Osteocyte (in vitro differentiated cells): ENCODE measurements around the gene CRY2. TPM values are rescaled to one million over a fixed set of nuclear protein-coding genes. Genes with fewer than 3 reads are reported as not detected.

ENCODE experiments used
- DNase-seq: peaks from one replicate; pipeline ENCODE4 v3.0.0; 2021; ENCODE audit warnings: mixed read lengths; ENCODE audit not compliant: unreplicated experiment; ENCODE audit errors: extremely low spot score
- H3K27ac Mint-ChIP-seq: one replicate; pipeline ENCODE4 v1.8.0; 2021; ENCODE audit warnings: mild to moderate bottlenecking, mixed read lengths; ENCODE audit not compliant: unreplicated experiment
- H3K27me3 Mint-ChIP-seq: one replicate; pipeline ENCODE4 v1.8.0; 2021; ENCODE audit warnings: mixed read lengths; ENCODE audit not compliant: unreplicated experiment
- H3K36me3 Mint-ChIP-seq: one replicate; pipeline ENCODE4 v1.8.0; 2021; ENCODE audit warnings: mixed read lengths; ENCODE audit not compliant: unreplicated experiment
- H3K4me1 Mint-ChIP-seq: one replicate; pipeline ENCODE4 v1.8.0; 2021; ENCODE audit warnings: mixed read lengths; ENCODE audit not compliant: unreplicated experiment
- H3K4me3 Mint-ChIP-seq: one replicate; pipeline ENCODE4 v1.8.0; 2021; ENCODE audit warnings: mild to moderate bottlenecking, moderate library complexity, mixed read lengths; ENCODE audit not compliant: unreplicated experiment
- H3K9me3 Mint-ChIP-seq: one replicate; pipeline ENCODE4 v1.8.0; 2021; ENCODE audit warnings: mixed read lengths; ENCODE audit not compliant: unreplicated experiment
- CTCF ChIP-seq: fragments of 200-600 bp; sonication (generic); IDR thresholded peaks from 2 replicates; pipeline ENCODE4 v1.5.0; 2021; ENCODE audit warnings: antibody characterized with exemption, mild to moderate bottlenecking, moderate library complexity
- total RNA-seq: library from RNA; stranded (reverse); gene quantifications from 2 replicates; pipeline ENCODE4 v1.2.1, GENCODE V29; 2021

Gene CRY2
- total RNA-seq, 1 donor from 2014 or later, result 18.6 TPM

GRCh38 chr11:45909594-45910475 lies 62.6 kb downstream of the CRY2 start:
- no peaks in the 10 kb centered on the region for H3K27me3 Mint-ChIP-seq
- H3K27ac Mint-ChIP-seq, result no peak overlapping the region
- TF ChIP-seq CTCF, result no peak
- H3K9me3 Mint-ChIP-seq, result no peaks in the 10 kb centered on the region
- no peaks in the 10 kb centered on the region for H3K36me3 Mint-ChIP-seq
- no peak overlapping the region for H3K4me3 Mint-ChIP-seq
- H3K4me1 Mint-ChIP-seq, result no peaks in the 10 kb centered on the region
- DNase-seq, result no peak

- H3K9me3 Mint-ChIP-seq, result no peaks in the 10 kb centered on the region
- no peak overlapping the region for H3K4me3 Mint-ChIP-seq
- no peak for TF ChIP-seq CTCF
- no peaks in the 10 kb centered on the region for H3K27me3 Mint-ChIP-seq
- no peaks in the 10 kb centered on the region for H3K4me1 Mint-ChIP-seq
- H3K36me3 Mint-ChIP-seq, result no peaks in the 10 kb centered on the region
- no peak overlapping the region for H3K27ac Mint-ChIP-seq
- DNase-seq, result no peak
These were observed 63.3 kb downstream of the CRY2 start for GRCh38 chr11:45910623-45911022.

GRCh38 chr11:45913514-45913913 lies 66.2 kb downstream of the CRY2 start:
- DNase-seq, result no peak
- Mint-ChIP-seq H3K9me3 (no peaks in the 10 kb centered on the region), H3K36me3 (no peaks in the 10 kb centered on the region), H3K4me3 (no peak overlapping the region), H3K4me1 (peaks cover 13% of the 10 kb centered on the region), H3K27ac (no peak overlapping the region), H3K27me3 (no peaks in the 10 kb centered on the region)
- no peak for TF ChIP-seq CTCF

GRCh38 chr11:45913942-45914635 lies 66.8 kb downstream of the CRY2 start:
- Mint-ChIP-seq H3K27ac (no peak overlapping the region), H3K4me1 (peaks cover 17% of the 10 kb centered on the region), H3K27me3 (no peaks in the 10 kb centered on the region), H3K4me3 (no peak overlapping the region), H3K9me3 (no peaks in the 10 kb centered on the region), H3K36me3 (no peaks in the 10 kb centered on the region)
- DNase-seq, result no peak
- no peak for TF ChIP-seq CTCF

- Mint-ChIP-seq H3K4me3 (peak overlapping the region; percentile 38), H3K27ac (no peak overlapping the region), H3K4me1 (peaks cover 17% of the 10 kb centered on the region), H3K36me3 (no peaks in the 10 kb centered on the region), H3K27me3 (no peaks in the 10 kb centered on the region), H3K9me3 (no peaks in the 10 kb centered on the region)
- DNase-seq, result no peak
- TF ChIP-seq CTCF, result no peak
These were observed 68.2 kb downstream of the CRY2 start for GRCh38 chr11:45915446-45915845.
